Measurements from ENCODE around the gene IGF2BP2. TPM values are rescaled to one million over a fixed set of nuclear protein-coding genes. Genes with fewer than 3 reads are reported as not detected.
A peak's percentile ranks its signal among the peaks of the same experiment; 100 is the strongest.

IGF2BP2 gene
- polyA plus RNA-seq, 2 of the 4 experiments (the other 2 are of a cell fraction), result 2.2 to 6.1 TPM

- Histone ChIP-seq H3K27ac (peak overlapping the region in 1 of 2 experiments; percentile 46; a peak in 1 of 6 replicates), H3K4me1 (peaks cover 58% of the 10 kb centered on the region), H3K9me3 (no peaks in the 10 kb centered on the region), H3K4me3 (no peak overlapping the region), H3K4me2 (peak overlapping the region; percentile 99)
- TF ChIP-seq HEYL (CRISPR knock-in tag; IDR thresholded peaks at IDR 0.05) (no peak), CTCF (IDR thresholded peaks at IDR 0.05) (no peak), TFCP2L1 (CRISPR knock-in tag; IDR thresholded peaks at IDR 0.05) (no peak), KDM1A (IDR thresholded peaks at IDR 0.05; ENCODE audit: low read depth) (no peak), SREBF2 (IDR thresholded peaks at IDR 0.05) (no peak), ELK1 (IDR thresholded peaks at IDR 0.05; ENCODE audit: low read depth, low read length) (no peak), ZNF302 (CRISPR knock-in tag; IDR thresholded peaks at IDR 0.05) (no peak), HOXB13 (CRISPR knock-in tag; IDR thresholded peaks at IDR 0.05; ENCODE audit: low read depth) (no peak), ATOH8 (CRISPR knock-in tag; IDR thresholded peaks at IDR 0.05; ENCODE audit: low read depth) (no peak), ZC3H11A (IDR thresholded peaks at IDR 0.05) (no peak), ZSCAN20 (CRISPR knock-in tag; IDR thresholded peaks at IDR 0.05) (no peak), NFE2L2 (conservative IDR thresholded peaks at IDR 0.05; ENCODE audit: low read length) (no peak)
- CTCF ChIA-PET, result interaction anchor here (1.1 kb wide), 1 partner anchor 58 kb away, joined by 3 read pairs; no protein-coding TSS in a partner anchor
- POLR2A ChIA-PET, result interaction anchor here (1.1 kb wide), 1 partner anchor 11 kb away, joined by 3 read pairs; no protein-coding TSS in a partner anchor
- ATAC-seq (no peak), FAIRE-seq (no peak), DNase-seq (ENCODE audit: low read depth in 1 of 2, low spot score in 1 of 2) (no peak)
These were observed 6.5 kb downstream of the IGF2BP2 start for GRCh38 chr3:185818267-185818875.

- POLR2A ChIA-PET, result no interaction called here
- CTCF ChIA-PET, result interaction anchor here (1.1 kb wide), 1 partner anchor 91 kb away, joined by 3 read pairs; no protein-coding TSS in a partner anchor
- ATAC-seq (peak in 1 of 2 experiments; percentile 48; a peak in 3 of 6 replicates), FAIRE-seq (no peak), DNase-seq (ENCODE audit: low read depth in 1 of 2, low spot score in 1 of 2) (no peak)
- H3K4me2 ChIP-seq, result 0 out of 3 replicates have a peak overlapping the region, but pooled peaks have one; percentile 11
- no peak overlapping the region for H3K27ac ChIP-seq
- TF ChIP-seq PHF8 (IDR thresholded peaks at IDR 0.05; ENCODE audit: borderline replicate concordance, low read depth), result no peak
- no peak for TF ChIP-seq PBX3 (IDR thresholded peaks at IDR 0.05)
- TF ChIP-seq FOSB (CRISPR knock-in tag; IDR thresholded peaks at IDR 0.05), result no peak
- no peak for TF ChIP-seq POLR2A (IDR thresholded peaks at IDR 0.05; ENCODE audit: low read length)
- no peak for TF ChIP-seq NPAS2 (CRISPR knock-in tag; IDR thresholded peaks at IDR 0.05; ENCODE audit: borderline replicate concordance)
- no peak for TF ChIP-seq ZNF302 (CRISPR knock-in tag; IDR thresholded peaks at IDR 0.05)
- no peak for TF ChIP-seq ESRRA (IDR thresholded peaks at IDR 0.05; ENCODE audit: borderline replicate concordance, low read length)
- TF ChIP-seq NFE2L2 (conservative IDR thresholded peaks at IDR 0.05; ENCODE audit: low read length), result no peak
- TF ChIP-seq HDAC2 (IDR thresholded peaks at IDR 0.05), result no peak
- no peak for TF ChIP-seq KDM1A (IDR thresholded peaks at IDR 0.05; ENCODE audit: low read depth)
- TF ChIP-seq MAFK (IDR thresholded peaks at IDR 0.05; ENCODE audit: partially characterized antibody), result no peak
- TF ChIP-seq HOXA7 (CRISPR knock-in tag; IDR thresholded peaks at IDR 0.05), result no peak
- no peak for TF ChIP-seq NR3C1 (IDR thresholded peaks at IDR 0.05)
- no peak for TF ChIP-seq EHF (CRISPR knock-in tag; IDR thresholded peaks at IDR 0.05)
- H3K4me1 ChIP-seq, result peaks cover 44% of the 10 kb centered on the region
- H3K4me3 ChIP-seq, result no peak overlapping the region
- no peaks in the 10 kb centered on the region for H3K9me3 ChIP-seq
- WGBS (ENCODE audit: missing lambda C conversion rate), result 74% methylated on average over 11 of the region's 11 CpGs
These were observed 9.2 kb downstream of the IGF2BP2 start for GRCh38 chr3:185815391-185816282.

Measured in A549 (cell line).